Gastrocnemius medialis (tissue), 4 donors: ENCODE data around the gene STIM1.

ENCODE experiments used
- POLR2A ChIP-seq, 2 donors: fragments of 450-650 bp; IDR thresholded peaks; one replicate each; pipeline ENCODE4 v1.6.1; 2017; ENCODE audit warnings: antibody characterized with exemption in 2 of 2, mild to moderate bottlenecking in 2 of 2, moderate library complexity in 2 of 2
- TF ChIP-seq, protein P1 (sequence below), 5 experiments: fragments of 450-650 bp in 3 of 5; fragments of 200-600 bp in 2 of 5; sonication (generic) in 2 of 5; IDR thresholded peaks in 4 of 5; conservative IDR thresholded peaks in 1 of 5; 1 replicate in 4 of 5; 2 replicates in 1 of 5; pipeline ENCODE4 v1.5.1; 2016 to 2019; ENCODE audit warnings: antibody characterized with exemption in 5 of 5, mild to moderate bottlenecking in 3 of 5, moderate library complexity in 3 of 5

DNA sequence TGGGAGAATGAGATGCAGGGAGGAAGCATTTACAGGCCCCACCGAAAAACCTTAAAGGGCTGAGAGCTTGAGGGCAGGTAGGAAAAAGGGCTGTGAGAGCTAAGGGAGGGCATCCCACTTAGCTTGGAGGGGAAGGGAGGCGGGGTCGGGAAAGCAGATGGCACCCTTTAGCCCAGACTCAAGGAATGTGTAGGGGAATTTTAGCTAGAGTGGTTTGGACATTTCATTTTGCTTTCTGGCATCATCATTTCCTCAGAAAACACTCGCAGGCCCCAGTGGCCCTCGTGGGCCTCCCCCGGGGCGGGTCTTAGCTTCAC is 846 bp upstream of the STIM1 start:
- TF ChIP-seq, protein P1, sequence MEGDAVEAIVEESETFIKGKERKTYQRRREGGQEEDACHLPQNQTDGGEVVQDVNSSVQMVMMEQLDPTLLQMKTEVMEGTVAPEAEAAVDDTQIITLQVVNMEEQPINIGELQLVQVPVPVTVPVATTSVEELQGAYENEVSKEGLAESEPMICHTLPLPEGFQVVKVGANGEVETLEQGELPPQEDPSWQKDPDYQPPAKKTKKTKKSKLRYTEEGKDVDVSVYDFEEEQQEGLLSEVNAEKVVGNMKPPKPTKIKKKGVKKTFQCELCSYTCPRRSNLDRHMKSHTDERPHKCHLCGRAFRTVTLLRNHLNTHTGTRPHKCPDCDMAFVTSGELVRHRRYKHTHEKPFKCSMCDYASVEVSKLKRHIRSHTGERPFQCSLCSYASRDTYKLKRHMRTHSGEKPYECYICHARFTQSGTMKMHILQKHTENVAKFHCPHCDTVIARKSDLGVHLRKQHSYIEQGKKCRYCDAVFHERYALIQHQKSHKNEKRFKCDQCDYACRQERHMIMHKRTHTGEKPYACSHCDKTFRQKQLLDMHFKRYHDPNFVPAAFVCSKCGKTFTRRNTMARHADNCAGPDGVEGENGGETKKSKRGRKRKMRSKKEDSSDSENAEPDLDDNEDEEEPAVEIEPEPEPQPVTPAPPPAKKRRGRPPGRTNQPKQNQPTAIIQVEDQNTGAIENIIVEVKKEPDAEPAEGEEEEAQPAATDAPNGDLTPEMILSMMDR (IDR thresholded peaks at IDR 0.05 in 4 of 5, conservative IDR thresholded peaks at IDR 0.05 in 1 of 5): no peak
- TF ChIP-seq POLR2A (IDR thresholded peaks at IDR 0.05): no peak
